Skeletal muscle satellite cell (primary cell): ENCODE data around the gene GK.

Experiments
- H3K27me3 ChIP-seq: 2 replicates; pipeline ENCODE4 v1.7.0; 2013; ENCODE audit warnings: low read length; ENCODE audit not compliant: control insufficient read depth, insufficient read depth
- H3K36me3 ChIP-seq: 2 replicates; pipeline ENCODE4 v1.7.0; 2013; ENCODE audit warnings: mild to moderate bottlenecking, control low read depth, low read length; ENCODE audit not compliant: insufficient read depth
- H3K4me1 ChIP-seq: 2 replicates; pipeline ENCODE4 v1.7.0; 2013; ENCODE audit warnings: low read length; ENCODE audit not compliant: control insufficient read depth, insufficient read depth
- H3K4me2 ChIP-seq: 2 replicates; pipeline ENCODE4 v1.7.0; 2013; ENCODE audit warnings: mild to moderate bottlenecking, low read length
- H3K4me3 ChIP-seq: 2 replicates; pipeline ENCODE4 v1.7.0; 2013; ENCODE audit warnings: low read length
- H3K9ac ChIP-seq: 2 replicates; pipeline ENCODE4 v1.7.0; 2013; ENCODE audit warnings: mild to moderate bottlenecking, low read depth, low read length, moderate library complexity
- H3K9me3 ChIP-seq: replicated peaks from 2 replicates; pipeline ENCODE4 v1.7.0; 2013; ENCODE audit warnings: mild to moderate bottlenecking, control low read depth, low read length

Gene GK

DNA sequence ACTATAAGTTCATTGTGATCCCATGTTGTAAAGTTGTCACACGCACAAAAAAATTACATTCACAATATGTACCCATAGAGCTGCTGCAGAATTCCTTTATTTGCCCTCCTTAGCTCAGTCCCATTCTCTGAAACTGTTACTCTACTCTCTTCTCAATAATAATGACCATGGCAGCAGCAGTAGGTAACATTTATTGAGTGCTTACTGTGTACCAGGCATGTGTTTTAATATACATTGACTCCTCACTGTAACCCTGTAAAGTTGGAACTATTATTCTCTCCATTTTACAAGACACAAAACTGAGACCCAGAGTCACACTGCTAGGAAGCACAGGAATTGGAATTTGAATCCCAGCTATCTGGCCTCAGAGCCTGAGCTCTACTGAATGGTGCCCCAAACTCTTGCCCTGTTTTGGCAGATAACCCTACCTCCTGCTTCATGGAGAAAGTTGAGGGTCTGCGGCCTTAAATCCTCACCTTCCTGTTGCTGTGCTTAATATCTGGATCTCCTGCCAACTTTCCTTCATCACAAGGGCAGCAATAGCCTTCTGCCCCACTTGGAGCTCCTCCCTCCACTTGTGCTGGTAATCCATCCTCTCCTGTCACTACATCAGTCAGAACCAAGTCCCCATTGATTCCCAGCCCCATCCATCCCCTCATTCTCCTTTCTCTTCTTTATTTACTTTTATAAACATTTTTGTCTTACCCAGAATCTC is 20.8 kb downstream of the GK start:
- no peaks in the 10 kb centered on the region for H3K4me1 ChIP-seq
- no peaks in the 10 kb centered on the region for H3K9me3 ChIP-seq
- H3K9ac ChIP-seq, result no peak overlapping the region
- H3K27me3 ChIP-seq, result no peaks in the 10 kb centered on the region
- H3K4me2 ChIP-seq, result no peak overlapping the region
- H3K36me3 ChIP-seq, result no peaks in the 10 kb centered on the region
- no peak overlapping the region for H3K4me3 ChIP-seq

DNA sequence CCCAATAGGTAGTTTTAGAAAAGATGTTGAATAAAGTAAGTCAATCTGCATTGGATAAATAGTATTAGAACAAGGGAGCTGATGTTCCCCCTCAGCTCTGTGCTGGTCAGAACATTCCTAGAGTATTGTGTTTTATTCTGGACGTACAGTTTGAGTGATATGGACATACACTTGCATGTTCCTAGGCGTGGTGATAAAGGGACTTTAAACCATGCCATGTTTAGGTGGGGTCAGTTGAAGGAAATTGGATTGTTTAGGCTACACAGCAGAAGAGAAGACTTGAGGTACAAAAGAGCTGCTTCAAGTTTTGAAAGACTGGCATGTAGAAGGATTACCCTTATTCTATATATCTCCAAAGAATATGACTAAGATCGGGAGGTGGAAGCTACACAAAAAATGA is 21.6 kb downstream of the GK start:
- Histone ChIP-seq H3K9ac (no peak overlapping the region), H3K36me3 (no peaks in the 10 kb centered on the region), H3K4me2 (no peak overlapping the region), H3K4me3 (no peak overlapping the region), H3K4me1 (no peaks in the 10 kb centered on the region), H3K27me3 (no peaks in the 10 kb centered on the region), H3K9me3 (no peaks in the 10 kb centered on the region)

DNA sequence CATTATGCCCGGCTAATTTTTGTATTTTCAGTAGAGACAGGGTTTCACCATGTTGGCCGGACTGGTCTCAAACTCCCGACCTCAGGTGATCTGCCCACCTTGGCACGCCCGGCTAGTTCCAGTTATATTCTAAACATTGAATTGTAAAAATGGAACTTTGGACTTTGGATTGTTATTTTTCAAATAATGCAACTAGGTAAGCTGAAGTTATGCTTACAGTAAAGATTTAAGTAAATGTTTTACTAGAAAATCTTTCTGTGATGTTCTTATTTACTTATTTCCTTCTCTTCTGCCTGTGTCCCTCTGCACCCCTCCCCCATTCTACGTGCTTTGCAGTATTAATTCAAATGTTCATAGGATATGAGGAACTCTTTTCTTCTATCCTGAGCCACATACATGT is 26.1 kb downstream of the GK start:
- no peaks in the 10 kb centered on the region for H3K27me3 ChIP-seq
- H3K4me3 ChIP-seq, result no peak overlapping the region
- H3K9ac ChIP-seq, result no peak overlapping the region
- no peaks in the 10 kb centered on the region for H3K9me3 ChIP-seq
- no peaks in the 10 kb centered on the region for H3K4me1 ChIP-seq
- H3K4me2 ChIP-seq, result no peak overlapping the region
- H3K36me3 ChIP-seq, result no peaks in the 10 kb centered on the region

DNA sequence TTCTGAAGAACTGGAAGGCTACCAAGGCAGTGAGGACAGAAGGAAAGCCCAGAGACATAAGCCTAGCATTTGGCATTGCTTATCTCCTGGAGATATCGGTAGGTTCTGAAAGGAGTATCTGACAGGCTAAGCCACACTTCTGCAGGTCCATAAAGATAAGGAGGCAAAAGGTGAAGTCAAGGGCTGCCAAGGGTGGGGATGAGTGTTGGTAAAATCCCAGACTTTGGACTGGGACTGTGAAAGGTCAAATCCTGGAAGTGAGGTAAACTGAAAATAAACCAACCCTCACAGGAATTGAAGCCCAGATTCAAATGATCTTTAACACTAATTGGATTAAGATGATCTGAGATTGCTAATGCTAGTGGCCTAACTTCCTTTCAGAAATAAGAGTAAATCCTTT is 27.4 kb downstream of the GK start:
- Histone ChIP-seq H3K9me3 (no peaks in the 10 kb centered on the region), H3K36me3 (no peaks in the 10 kb centered on the region), H3K4me1 (no peaks in the 10 kb centered on the region), H3K9ac (no peak overlapping the region), H3K4me2 (no peak overlapping the region), H3K4me3 (no peak overlapping the region), H3K27me3 (no peaks in the 10 kb centered on the region)

DNA sequence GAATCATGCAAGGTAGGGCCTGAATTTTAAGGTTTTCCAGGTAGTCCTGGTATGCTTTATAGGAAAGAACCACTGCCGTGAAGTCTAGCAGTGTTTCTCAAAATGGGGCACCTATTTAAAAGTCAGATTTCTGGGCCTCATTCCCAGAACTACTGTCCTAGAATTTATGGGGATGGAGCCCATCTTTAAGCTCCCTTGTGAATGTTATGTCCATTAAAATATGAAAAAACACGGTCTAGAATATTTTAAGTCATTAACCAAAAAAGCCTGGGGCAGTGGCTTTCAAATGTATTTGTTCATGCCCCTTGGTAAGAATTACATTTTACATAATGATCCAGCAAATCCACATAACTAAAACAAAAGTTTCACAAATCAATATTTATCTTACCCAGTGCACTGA is 35.4 kb downstream of the GK start:
- Histone ChIP-seq H3K4me1 (no peaks in the 10 kb centered on the region), H3K9ac (no peak overlapping the region), H3K4me3 (no peak overlapping the region), H3K9me3 (no peaks in the 10 kb centered on the region), H3K36me3 (no peaks in the 10 kb centered on the region), H3K27me3 (no peaks in the 10 kb centered on the region), H3K4me2 (no peak overlapping the region)

DNA sequence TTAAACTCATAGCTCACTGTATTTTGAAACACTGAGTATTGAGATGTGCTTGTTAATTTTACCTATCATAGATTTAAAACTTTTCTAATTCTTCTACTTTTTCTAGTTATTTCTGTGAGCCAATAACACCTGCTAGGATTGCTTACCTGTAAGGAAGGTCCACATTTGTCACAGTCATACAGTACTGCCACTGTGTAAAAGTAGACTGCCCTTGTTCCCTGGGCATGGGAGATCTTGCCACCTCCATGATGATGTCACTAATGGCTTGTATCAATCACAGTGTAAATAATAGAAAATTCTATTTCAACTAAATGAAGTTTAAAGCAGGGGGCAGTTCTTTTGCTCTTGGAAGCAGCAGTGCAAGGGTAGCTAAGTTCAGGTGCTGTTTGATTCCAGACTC is 35.9 kb downstream of the GK start:
- Histone ChIP-seq H3K4me1 (no peaks in the 10 kb centered on the region), H3K4me2 (no peak overlapping the region), H3K4me3 (no peak overlapping the region), H3K27me3 (no peaks in the 10 kb centered on the region), H3K36me3 (no peaks in the 10 kb centered on the region), H3K9ac (no peak overlapping the region), H3K9me3 (no peaks in the 10 kb centered on the region)

DNA sequence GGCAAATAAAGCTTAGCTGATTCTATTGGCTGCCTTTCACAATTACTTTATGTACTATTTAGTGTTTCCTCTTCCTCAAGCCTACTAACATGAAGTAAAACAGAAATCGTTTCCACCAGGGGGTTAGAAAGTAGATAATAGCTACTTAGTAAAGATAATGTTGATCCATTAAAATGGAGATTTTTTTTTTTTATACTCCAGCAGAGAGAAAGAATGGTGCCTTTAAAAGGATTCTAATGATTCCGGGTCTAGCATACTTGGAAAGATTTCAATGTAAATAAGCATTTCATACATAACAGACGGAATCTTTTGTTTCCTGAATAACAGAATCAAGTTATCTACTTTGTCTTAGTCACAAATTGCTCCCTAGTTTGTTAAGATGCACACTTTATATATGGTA is 37.1 kb downstream of the GK start:
- no peaks in the 10 kb centered on the region for H3K36me3 ChIP-seq
- H3K9ac ChIP-seq, result no peak overlapping the region
- no peaks in the 10 kb centered on the region for H3K27me3 ChIP-seq
- H3K4me3 ChIP-seq, result no peak overlapping the region
- no peak overlapping the region for H3K4me2 ChIP-seq
- no peaks in the 10 kb centered on the region for H3K4me1 ChIP-seq
- no peaks in the 10 kb centered on the region for H3K9me3 ChIP-seq

DNA sequence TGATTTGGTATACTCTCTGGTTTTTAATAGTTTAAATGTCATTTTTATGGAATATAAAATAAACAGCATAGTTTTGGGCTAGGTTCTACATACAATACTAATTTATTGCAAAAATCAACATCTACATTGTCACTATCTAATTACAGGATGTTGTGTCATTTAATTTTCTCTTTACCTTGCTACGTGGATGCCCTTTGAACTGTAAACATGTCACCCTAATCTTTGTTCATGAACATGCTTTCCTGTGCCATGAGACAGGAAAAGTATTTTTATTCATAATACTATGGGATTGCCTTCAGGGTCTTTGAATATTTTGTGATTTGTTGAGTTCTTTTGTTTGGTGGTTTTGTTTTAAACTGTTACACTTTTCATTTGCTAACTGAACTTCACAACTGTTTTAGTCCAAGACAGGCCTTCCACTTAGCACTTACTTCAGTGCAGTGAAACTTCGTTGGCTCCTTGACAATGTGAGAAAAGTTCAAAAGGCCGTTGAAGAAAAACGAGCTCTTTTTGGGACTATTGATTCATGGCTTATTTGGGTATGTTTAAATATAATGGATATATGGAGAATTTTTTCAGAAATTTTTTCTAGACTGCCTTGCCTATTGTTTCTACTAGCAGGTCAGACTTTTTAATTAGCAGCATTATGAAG is 40.9 kb downstream of the GK start:
- Histone ChIP-seq H3K9ac (no peak overlapping the region), H3K36me3 (no peaks in the 10 kb centered on the region), H3K27me3 (no peaks in the 10 kb centered on the region), H3K4me2 (no peak overlapping the region), H3K9me3 (no peaks in the 10 kb centered on the region), H3K4me3 (no peak overlapping the region), H3K4me1 (no peaks in the 10 kb centered on the region)

DNA sequence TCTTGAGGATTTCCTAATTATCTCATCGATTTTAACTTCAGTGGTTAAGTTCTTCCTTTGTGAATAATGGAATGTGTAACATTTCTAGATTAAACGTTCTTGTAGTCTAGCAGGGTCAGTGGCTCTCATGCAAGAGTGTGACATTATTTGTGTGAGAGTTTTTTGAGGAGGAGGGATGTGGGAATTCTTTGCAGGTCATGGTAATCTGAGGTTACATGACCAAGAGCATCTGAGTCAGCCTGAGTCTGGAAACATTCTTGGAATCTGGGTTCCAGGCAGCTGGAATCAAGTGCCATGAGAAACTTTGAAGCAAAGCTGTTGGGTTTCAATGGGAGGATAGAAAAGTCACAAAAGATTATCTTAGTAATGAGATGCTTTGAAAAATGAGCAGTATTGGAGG is 49.5 kb downstream of the GK start:
- Histone ChIP-seq H3K27me3 (no peaks in the 10 kb centered on the region), H3K36me3 (no peaks in the 10 kb centered on the region), H3K9ac (no peak overlapping the region), H3K4me3 (no peak overlapping the region), H3K9me3 (no peaks in the 10 kb centered on the region), H3K4me1 (no peaks in the 10 kb centered on the region), H3K4me2 (no peak overlapping the region)

DNA sequence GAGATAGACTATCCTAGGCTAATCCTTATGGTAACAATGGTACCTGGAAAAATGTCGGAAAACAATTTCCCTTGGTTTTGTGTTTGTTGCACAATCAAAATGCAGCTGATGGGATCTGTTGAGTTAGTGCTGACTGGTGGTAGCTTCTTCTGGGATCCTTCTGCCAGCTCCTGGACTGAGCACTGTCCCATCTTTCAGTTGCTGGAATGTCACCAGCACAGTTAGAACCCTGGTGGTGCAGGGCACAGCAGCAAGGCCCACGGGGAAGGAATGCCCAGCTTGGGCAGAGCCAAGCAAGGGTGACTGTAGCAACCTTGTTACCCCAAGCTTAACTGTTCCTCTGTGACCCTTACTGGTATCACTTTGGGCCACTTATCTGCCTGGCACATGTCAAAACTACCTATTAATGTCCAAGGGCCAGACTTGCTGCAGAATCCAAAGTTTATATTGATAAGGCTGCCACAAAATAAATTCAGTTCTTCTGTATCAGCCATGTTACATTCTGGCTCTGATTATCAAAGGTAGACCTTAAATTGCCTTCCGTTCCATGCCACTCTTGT is 53.1 kb downstream of the GK start:
- no peaks in the 10 kb centered on the region for H3K9me3 ChIP-seq
- H3K4me3 ChIP-seq, result no peak overlapping the region
- no peaks in the 10 kb centered on the region for H3K27me3 ChIP-seq
- no peak overlapping the region for H3K9ac ChIP-seq
- no peaks in the 10 kb centered on the region for H3K36me3 ChIP-seq
- no peak overlapping the region for H3K4me2 ChIP-seq
- H3K4me1 ChIP-seq, result no peaks in the 10 kb centered on the region

DNA sequence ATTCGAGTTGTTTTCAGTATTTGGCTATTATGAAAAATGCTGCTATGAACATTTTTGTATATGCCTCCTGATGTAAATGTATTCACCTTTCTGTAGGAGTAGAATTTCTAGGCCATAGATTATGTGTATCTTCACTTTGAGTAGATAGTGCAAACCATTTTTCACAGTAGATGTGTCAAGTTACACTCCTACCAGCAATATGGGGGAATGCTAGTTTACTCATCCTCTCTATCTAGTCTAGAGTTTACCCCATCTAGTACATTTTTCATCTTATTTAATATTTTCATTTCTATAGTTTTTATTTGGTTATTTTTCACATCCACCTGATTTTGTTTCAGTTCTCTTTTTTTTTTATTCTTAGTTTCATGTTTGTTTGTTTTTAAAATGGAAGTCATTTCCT is 59.0 kb downstream of the GK start:
- Histone ChIP-seq H3K36me3 (peaks cover 2% of the 10 kb centered on the region), H3K27me3 (no peaks in the 10 kb centered on the region), H3K4me2 (no peak overlapping the region), H3K4me1 (no peaks in the 10 kb centered on the region), H3K4me3 (no peak overlapping the region), H3K9ac (no peak overlapping the region), H3K9me3 (no peaks in the 10 kb centered on the region)

DNA sequence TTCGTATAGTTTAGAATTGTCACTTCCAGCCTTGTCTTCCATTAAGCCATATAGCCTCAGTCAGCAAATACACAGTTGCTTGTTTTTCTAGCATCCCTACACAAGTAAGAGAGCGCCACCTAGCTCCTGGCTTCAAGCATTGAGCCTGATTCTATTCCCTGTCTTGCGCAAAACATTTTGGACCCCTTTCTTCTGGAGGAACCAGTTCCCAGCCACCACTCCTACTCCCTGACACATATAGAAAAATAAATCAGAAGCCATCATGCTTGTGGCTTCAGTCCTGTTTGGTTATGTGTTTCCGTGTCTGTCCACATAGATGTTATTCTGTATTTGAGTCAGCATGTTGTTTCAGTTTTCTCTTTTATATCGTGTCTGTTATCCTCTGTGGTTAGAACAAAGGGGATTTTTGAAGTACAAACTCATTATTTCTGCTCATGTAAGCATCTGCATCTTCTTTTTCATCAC is 59.9 kb downstream of the GK start:
- H3K36me3 ChIP-seq, result peaks cover 2% of the 10 kb centered on the region
- no peak overlapping the region for H3K4me2 ChIP-seq

More for the DNA sequence above, 59.9 kb downstream of the GK start:
- Histone ChIP-seq H3K9me3 (no peaks in the 10 kb centered on the region), H3K4me3 (no peak overlapping the region), H3K9ac (no peak overlapping the region), H3K4me1 (no peaks in the 10 kb centered on the region), H3K27me3 (no peaks in the 10 kb centered on the region)
